Measurements from ENCODE around the gene AMPH. TPM values are rescaled to one million over a fixed set of nuclear protein-coding genes. Genes with fewer than 3 reads are reported as not detected.
"Not testable (repeated sequence)": the region's sequence is repeated elsewhere in the genome, so short reads cannot be mapped to it uniquely, and the experiment has no call there.

The AMPH gene
- total RNA-seq, 1 donor from 2014 or later, result 0.23 TPM

GRCh38 chr7:38345299-38346172 is 285.6 kb downstream of the AMPH start:
- not testable (repeated sequence) for H3K9me3 Mint-ChIP-seq; H3K27me3 Mint-ChIP-seq (ENCODE audit: low read depth); H3K36me3 Mint-ChIP-seq (ENCODE audit: low read depth)
- Mint-ChIP-seq H3K4me3 (ENCODE audit: low read depth) (peak overlapping the region; percentile 24), H3K27ac (peak overlapping the region; percentile 84), H3K4me1 (ENCODE audit: low read depth) (peaks cover 53% of the 10 kb centered on the region)
- peak; percentile 45 for DNase-seq (ENCODE audit: low spot score)
- intact Hi-C loops (cut with micrococcal nuclease), result loop anchor here (1.0 to 2.0 kb wide), 2 partner anchors 13 to 113 kb away; no protein-coding TSS in a partner anchor

GRCh38 chr7:38344741-38345140 is 286.4 kb downstream of the AMPH start:
- H3K4me3 Mint-ChIP-seq (ENCODE audit: low read depth), result peak overlapping the region; percentile 47
- H3K36me3 Mint-ChIP-seq (ENCODE audit: low read depth); H3K9me3 Mint-ChIP-seq; H3K27me3 Mint-ChIP-seq (ENCODE audit: low read depth); DNase-seq (ENCODE audit: low spot score): not testable (repeated sequence)
- peak overlapping the region; percentile 84 for H3K27ac Mint-ChIP-seq
- intact Hi-C loops (cut with micrococcal nuclease), result loop anchor here (1.0 to 2.0 kb wide), 2 partner anchors 14 to 112 kb away; no protein-coding TSS in a partner anchor
- peaks cover 59% of the 10 kb centered on the region for H3K4me1 Mint-ChIP-seq (ENCODE audit: low read depth)

GRCh38 chr7:38342135-38342534 is 289.0 kb downstream of the AMPH start:
- H3K36me3 Mint-ChIP-seq (ENCODE audit: low read depth); H3K27me3 Mint-ChIP-seq (ENCODE audit: low read depth); intact Hi-C loops (cut with micrococcal nuclease); DNase-seq (ENCODE audit: low spot score); H3K9me3 Mint-ChIP-seq: not testable (repeated sequence)
- Mint-ChIP-seq H3K4me3 (ENCODE audit: low read depth) (peak overlapping the region; percentile 79), H3K27ac (peak overlapping the region; percentile 73), H3K4me1 (ENCODE audit: low read depth) (peaks cover 53% of the 10 kb centered on the region)

- Mint-ChIP-seq H3K4me3 (ENCODE audit: low read depth) (peak overlapping the region; percentile 79), H3K4me1 (ENCODE audit: low read depth) (peaks cover 53% of the 10 kb centered on the region), H3K27ac (peak overlapping the region; percentile 74)
- H3K9me3 Mint-ChIP-seq; intact Hi-C loops (cut with micrococcal nuclease); H3K27me3 Mint-ChIP-seq (ENCODE audit: low read depth); DNase-seq (ENCODE audit: low spot score); H3K36me3 Mint-ChIP-seq (ENCODE audit: low read depth): not testable (repeated sequence)
Observed at GRCh38 chr7:38341172-38341705, 289.9 kb downstream of the AMPH start.

GRCh38 chr7:38339953-38340819 is 291.0 kb downstream of the AMPH start:
- no peaks in the 10 kb centered on the region for H3K36me3 Mint-ChIP-seq (ENCODE audit: low read depth)
- peak overlapping the region; percentile 79 for H3K4me3 Mint-ChIP-seq (ENCODE audit: low read depth)
- no peak for DNase-seq (ENCODE audit: low spot score)

GRCh38 chr7:38336148-38336515 is 295.0 kb downstream of the AMPH start:
- Mint-ChIP-seq H3K4me3 (ENCODE audit: low read depth) (peak overlapping the region; percentile 72), H3K4me1 (ENCODE audit: low read depth) (peaks cover 45% of the 10 kb centered on the region), H3K27ac (peak overlapping the region; percentile 69)
- H3K9me3 Mint-ChIP-seq; H3K27me3 Mint-ChIP-seq (ENCODE audit: low read depth); DNase-seq (ENCODE audit: low spot score); intact Hi-C loops (cut with micrococcal nuclease); H3K36me3 Mint-ChIP-seq (ENCODE audit: low read depth): not testable (repeated sequence)

More at GRCh38 chr7:38339953-38340819, 291.0 kb downstream of the AMPH start:
- intact Hi-C loops (cut with micrococcal nuclease), result no loop called here
- Mint-ChIP-seq H3K4me1 (ENCODE audit: low read depth) (peaks cover 53% of the 10 kb centered on the region), H3K9me3 (no peaks in the 10 kb centered on the region), H3K27me3 (ENCODE audit: low read depth) (no peaks in the 10 kb centered on the region), H3K27ac (peak overlapping the region; percentile 74)

GRCh38 chr7:38335492-38336147 is 295.6 kb downstream of the AMPH start:
- H3K4me3 Mint-ChIP-seq (ENCODE audit: low read depth), result peak overlapping the region; percentile 72
- no peaks in the 10 kb centered on the region for H3K27me3 Mint-ChIP-seq (ENCODE audit: low read depth)
- H3K27ac Mint-ChIP-seq, result peak overlapping the region; percentile 65
- peak; percentile 71 for DNase-seq (ENCODE audit: low spot score)
- H3K9me3 Mint-ChIP-seq, result no peaks in the 10 kb centered on the region
- peaks cover 42% of the 10 kb centered on the region for H3K4me1 Mint-ChIP-seq (ENCODE audit: low read depth)
- no peaks in the 10 kb centered on the region for H3K36me3 Mint-ChIP-seq (ENCODE audit: low read depth)
- intact Hi-C loops (cut with micrococcal nuclease), result loop anchor here (1.0 to 2.0 kb wide), 3 partner anchors 103 to 229 kb away; no protein-coding TSS in a partner anchor

GRCh38 chr7:38335128-38335491 is 296.1 kb downstream of the AMPH start:
- DNase-seq (ENCODE audit: low spot score), result no peak
- Mint-ChIP-seq H3K27ac (peak overlapping the region; percentile 54), H3K9me3 (no peaks in the 10 kb centered on the region), H3K4me3 (ENCODE audit: low read depth) (peak overlapping the region; percentile 72), H3K36me3 (ENCODE audit: low read depth) (no peaks in the 10 kb centered on the region), H3K4me1 (ENCODE audit: low read depth) (peaks cover 41% of the 10 kb centered on the region), H3K27me3 (ENCODE audit: low read depth) (no peaks in the 10 kb centered on the region)
- intact Hi-C loops (cut with micrococcal nuclease), result loop anchor here (1.0 to 2.0 kb wide), 3 partner anchors 102 to 229 kb away; no protein-coding TSS in a partner anchor

GRCh38 chr7:38334163-38334562 is 297.0 kb downstream of the AMPH start:
- peak overlapping the region; percentile 7 for H3K27ac Mint-ChIP-seq
- DNase-seq (ENCODE audit: low spot score), result no peak
- H3K4me3 Mint-ChIP-seq (ENCODE audit: low read depth), result peak overlapping the region; percentile 37
- no peaks in the 10 kb centered on the region for H3K27me3 Mint-ChIP-seq (ENCODE audit: low read depth)
- intact Hi-C loops (cut with micrococcal nuclease), result loop anchor here (2.0 kb wide), 1 partner anchor 101 kb away; no protein-coding TSS in a partner anchor
- H3K9me3 Mint-ChIP-seq, result no peaks in the 10 kb centered on the region
- H3K36me3 Mint-ChIP-seq (ENCODE audit: low read depth), result no peaks in the 10 kb centered on the region
- H3K4me1 Mint-ChIP-seq (ENCODE audit: low read depth), result peaks cover 42% of the 10 kb centered on the region

Data from activated T-helper 2 cell treated with anti-CD3 and anti-CD28 coated beads, Interferon-gamma antibody, Interleukin-2, Interleukin-4, amounts not matched to agents 10 μg/mL and 5 μg/mL and 100 μg/mL, durations not matched to agents 14 hours and 24 hours and 36 hours (primary cell).